Epithelial cell of esophagus (primary cell): ENCODE measurements around the gene PPP5C.
"Not testable (repeated sequence)": the region's sequence is repeated elsewhere in the genome, so short reads cannot be mapped to it uniquely, and the experiment has no call there.

ENCODE experiments used
- DNase-seq: peaks from one replicate; pipeline ENCODE4 v3.0.0; 2010; ENCODE audit warnings: low read depth
- H3K4me3 ChIP-seq: 2 replicates; pipeline ENCODE4 v1.5.1; 2011; ENCODE audit warnings: mild to moderate bottlenecking, low read length, control low read depth
- CTCF ChIP-seq: IDR thresholded peaks from 2 replicates; pipeline ENCODE4 v1.5.1; 2011; ENCODE audit warnings: low read depth, mild to moderate bottlenecking, low read length, control low read depth, inconsistent platforms; ENCODE audit not compliant: insufficient read depth; ENCODE audit errors: missing control alignments

Gene PPP5C

GRCh38 chr19:46391296-46392251, 44.7 kb downstream of the PPP5C start:
- no peak for DNase-seq
- TF ChIP-seq CTCF = no peak
- H3K4me3 ChIP-seq = no peak overlapping the region

- DNase-seq = no peak
- no peak for TF ChIP-seq CTCF
- H3K4me3 ChIP-seq = no peak overlapping the region
Measured at GRCh38 chr19:46392252-46392801, 45.4 kb downstream of the PPP5C start.

- H3K4me3 ChIP-seq = no peak overlapping the region
- no peak for TF ChIP-seq CTCF
- DNase-seq = no peak
Measured at GRCh38 chr19:46392837-46393236, 46.0 kb downstream of the PPP5C start.

- no peak for TF ChIP-seq CTCF
- no peak overlapping the region for H3K4me3 ChIP-seq
- no peak for DNase-seq
Measured at GRCh38 chr19:46393456-46394401, 46.8 kb downstream of the PPP5C start.

- no peak for TF ChIP-seq CTCF
- no peak for DNase-seq
- H3K4me3 ChIP-seq = no peak overlapping the region
Measured at GRCh38 chr19:46394402-46394797, 47.5 kb downstream of the PPP5C start.

- DNase-seq, H3K4me3 ChIP-seq: not testable (repeated sequence)
Measured at GRCh38 chr19:46397801-46398479, 51.1 kb downstream of the PPP5C start.

GRCh38 chr19:46402725-46403124, 55.8 kb downstream of the PPP5C start:
- TF ChIP-seq CTCF = no peak

More at GRCh38 chr19:46402725-46403124, 55.8 kb downstream of the PPP5C start:
- DNase-seq = no peak
- H3K4me3 ChIP-seq = no peak overlapping the region
